HG03439 (cell line): ENCODE measurements around the gene TFB1M.

Source experiments
- ATAC-seq: cut with Tn5 transposase; IDR thresholded peaks from one replicate; pipeline ENCODE4 v1.9.1; 2021; ENCODE audit warnings: mild to moderate bottlenecking, moderate library complexity; ENCODE audit not compliant: unreplicated experiment

The TFB1M gene

GRCh38 chr6:155213611-155214372 is 100.5 kb downstream of the TFB1M start:
- ATAC-seq = no peak

GRCh38 chr6:155212616-155213380 is 101.5 kb downstream of the TFB1M start:
- ATAC-seq = no peak

- ATAC-seq = no peak
Observed at GRCh38 chr6:155212106-155212505, 102.2 kb downstream of the TFB1M start.

DNA sequence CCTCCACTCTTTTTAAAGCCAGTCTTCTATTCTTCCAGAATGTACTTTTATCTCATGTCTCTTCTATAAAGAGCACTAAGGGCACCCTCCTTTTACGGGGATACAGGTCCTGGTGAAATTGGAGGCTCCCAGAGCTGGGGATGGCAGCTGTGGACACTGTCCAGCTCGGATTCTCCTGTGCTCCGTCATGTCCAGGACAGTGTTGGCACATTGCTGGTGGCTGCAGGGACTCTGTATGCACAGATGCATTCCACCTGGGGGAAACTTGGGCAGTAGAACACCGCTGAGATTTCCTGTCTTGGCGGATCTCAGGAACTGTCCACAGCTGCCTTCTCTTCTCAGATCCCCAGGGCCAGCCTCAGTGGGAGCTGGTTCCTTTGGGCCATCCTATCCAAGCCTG is 107.1 kb downstream of the TFB1M start:
- no peak for ATAC-seq
